Central memory CD8-positive, alpha-beta T cell (primary cell): ENCODE measurements around the gene INO80D.
"Not testable (repeated sequence)": the region's sequence is repeated elsewhere in the genome, so short reads cannot be mapped to it uniquely, and the experiment has no call there.

ENCODE experiments used
- ATAC-seq: fragments of 150-1000 bp; cut with Tn5 transposase; replicated peaks from 2 replicates; pipeline ENCODE4 v1.10.0; 2022; ENCODE audit warnings: mild to moderate bottlenecking, moderate FRiP score, moderate number of reproducible peaks; ENCODE audit not compliant: poor library complexity, severe bottlenecking; ENCODE audit errors: extremely low read depth
- DNase-seq, 2 donors: peaks; one replicate each; pipeline ENCODE4 v3.0.0; 2021; ENCODE audit warnings: low spot score in 2 of 2
- H3K27ac Mint-ChIP-seq: one replicate; pipeline ENCODE4 v1.8.0; 2022; ENCODE audit warnings: low read depth, mild to moderate bottlenecking, moderate library complexity, mixed read lengths
- H3K27me3 Mint-ChIP-seq: one replicate; pipeline ENCODE4 v1.8.0; 2022; ENCODE audit warnings: mixed read lengths
- H3K36me3 Mint-ChIP-seq: one replicate; pipeline ENCODE4 v1.8.0; 2022; ENCODE audit warnings: mild to moderate bottlenecking, moderate library complexity, mixed read lengths; ENCODE audit not compliant: insufficient read depth
- H3K4me1 Mint-ChIP-seq: one replicate; pipeline ENCODE4 v1.8.0; 2022; ENCODE audit warnings: mixed read lengths
- H3K4me3 Mint-ChIP-seq: one replicate; pipeline ENCODE4 v1.8.0; 2022; ENCODE audit warnings: mild to moderate bottlenecking, moderate library complexity, mixed read lengths
- H3K9me3 Mint-ChIP-seq: one replicate; pipeline ENCODE4 v1.8.0; 2022; ENCODE audit warnings: mixed read lengths

INO80D gene

GRCh38 chr2:206045251-206045650 is 40.7 kb downstream of the INO80D start:
- no peak for DNase-seq
- Mint-ChIP-seq H3K27me3 (no peaks in the 10 kb centered on the region), H3K36me3 (peaks cover 53% of the 10 kb centered on the region), H3K4me3 (no peak overlapping the region), H3K4me1 (peaks cover 16% of the 10 kb centered on the region), H3K9me3 (no peaks in the 10 kb centered on the region), H3K27ac (peak overlapping the region; percentile 7)
- ATAC-seq: no peak

- Mint-ChIP-seq H3K36me3 (peaks cover 48% of the 10 kb centered on the region), H3K27ac (no peak overlapping the region), H3K27me3 (no peaks in the 10 kb centered on the region), H3K9me3 (no peaks in the 10 kb centered on the region), H3K4me1 (peaks cover 26% of the 10 kb centered on the region), H3K4me3 (no peak overlapping the region)
- DNase-seq: no peak
- no peak for ATAC-seq
Measured at GRCh38 chr2:206040525-206040924, 45.4 kb downstream of the INO80D start.

GRCh38 chr2:206035393-206035792 is 50.6 kb downstream of the INO80D start:
- not testable (repeated sequence) for H3K27ac Mint-ChIP-seq, DNase-seq, H3K4me3 Mint-ChIP-seq, ATAC-seq, H3K9me3 Mint-ChIP-seq, H3K27me3 Mint-ChIP-seq
- peaks cover 51% of the 10 kb centered on the region for H3K36me3 Mint-ChIP-seq
- peaks cover 56% of the 10 kb centered on the region for H3K4me1 Mint-ChIP-seq

- not testable (repeated sequence) for H3K4me3 Mint-ChIP-seq, ATAC-seq, H3K27me3 Mint-ChIP-seq, DNase-seq, H3K9me3 Mint-ChIP-seq
- Mint-ChIP-seq H3K27ac (peak overlapping the region; percentile 4), H3K36me3 (peaks cover 44% of the 10 kb centered on the region), H3K4me1 (peaks cover 68% of the 10 kb centered on the region)
Measured at GRCh38 chr2:206033452-206033851, 52.5 kb downstream of the INO80D start.

- peaks cover 63% of the 10 kb centered on the region for H3K4me1 Mint-ChIP-seq
- ATAC-seq (no peak), DNase-seq (no peak)
- H3K36me3 Mint-ChIP-seq: peaks cover 44% of the 10 kb centered on the region
- H3K27me3 Mint-ChIP-seq: no peaks in the 10 kb centered on the region
- H3K9me3 Mint-ChIP-seq: no peaks in the 10 kb centered on the region
- no peak overlapping the region for H3K4me3 Mint-ChIP-seq
- H3K27ac Mint-ChIP-seq: peak overlapping the region; percentile 52
Measured at GRCh38 chr2:206031950-206032567, 53.9 kb downstream of the INO80D start.

GRCh38 chr2:206031162-206031784 is 54.7 kb downstream of the INO80D start:
- Mint-ChIP-seq H3K36me3 (peaks cover 42% of the 10 kb centered on the region), H3K27me3 (no peaks in the 10 kb centered on the region), H3K27ac (peak overlapping the region; percentile 54), H3K4me3 (no peak overlapping the region), H3K9me3 (no peaks in the 10 kb centered on the region), H3K4me1 (peaks cover 63% of the 10 kb centered on the region)
- DNase-seq (no peak), ATAC-seq (no peak)

- Mint-ChIP-seq H3K9me3 (no peaks in the 10 kb centered on the region), H3K4me1 (peaks cover 35% of the 10 kb centered on the region), H3K4me3 (no peak overlapping the region), H3K27me3 (no peaks in the 10 kb centered on the region), H3K27ac (no peak overlapping the region), H3K36me3 (peaks cover 47% of the 10 kb centered on the region)
- ATAC-seq: no peak
- no peak for DNase-seq
Measured at GRCh38 chr2:206028101-206028500, 57.9 kb downstream of the INO80D start.

GRCh38 chr2:206023183-206023582 is 62.8 kb downstream of the INO80D start:
- ATAC-seq: no peak
- Mint-ChIP-seq H3K27ac (no peak overlapping the region), H3K27me3 (no peaks in the 10 kb centered on the region), H3K4me1 (no peaks in the 10 kb centered on the region), H3K4me3 (no peak overlapping the region), H3K9me3 (no peaks in the 10 kb centered on the region), H3K36me3 (peaks cover 33% of the 10 kb centered on the region)
- DNase-seq: no peak

GRCh38 chr2:206020171-206020570 is 65.8 kb downstream of the INO80D start:
- ATAC-seq: no peak

GRCh38 chr2:206015746-206016145 is 70.2 kb downstream of the INO80D start:
- H3K9me3 Mint-ChIP-seq, H3K4me1 Mint-ChIP-seq, DNase-seq, H3K27me3 Mint-ChIP-seq, ATAC-seq, H3K4me3 Mint-ChIP-seq, H3K27ac Mint-ChIP-seq: not testable (repeated sequence)
- peaks cover 44% of the 10 kb centered on the region for H3K36me3 Mint-ChIP-seq

More at GRCh38 chr2:206020171-206020570, 65.8 kb downstream of the INO80D start:
- DNase-seq: no peak
- no peak overlapping the region for H3K4me3 Mint-ChIP-seq
- H3K4me1 Mint-ChIP-seq: no peaks in the 10 kb centered on the region
- peaks cover 6% of the 10 kb centered on the region for H3K9me3 Mint-ChIP-seq
- H3K36me3 Mint-ChIP-seq: peaks cover 35% of the 10 kb centered on the region
- no peak overlapping the region for H3K27ac Mint-ChIP-seq
- no peaks in the 10 kb centered on the region for H3K27me3 Mint-ChIP-seq

GRCh38 chr2:206011795-206012194 is 74.2 kb downstream of the INO80D start:
- H3K27me3 Mint-ChIP-seq: no peaks in the 10 kb centered on the region
- no peak for DNase-seq
- H3K9me3 Mint-ChIP-seq: peaks cover 5% of the 10 kb centered on the region
- peak overlapping the region; percentile 2 for H3K27ac Mint-ChIP-seq
- peaks cover 51% of the 10 kb centered on the region for H3K36me3 Mint-ChIP-seq
- ATAC-seq: no peak
- H3K4me3 Mint-ChIP-seq: no peak overlapping the region
- peaks cover 7% of the 10 kb centered on the region for H3K4me1 Mint-ChIP-seq

GRCh38 chr2:206011018-206011614 is 74.9 kb downstream of the INO80D start:
- Mint-ChIP-seq H3K4me1 (peaks cover 7% of the 10 kb centered on the region), H3K36me3 (peaks cover 51% of the 10 kb centered on the region), H3K4me3 (no peak overlapping the region), H3K9me3 (no peaks in the 10 kb centered on the region), H3K27ac (peak overlapping the region; percentile 2), H3K27me3 (no peaks in the 10 kb centered on the region)
- ATAC-seq (no peak), DNase-seq (no peak)
